Lower leg skin (tissue), 3 donors: Measurements from ENCODE around the gene COG1.

Source experiments
- POLR2A ChIP-seq, 2 donors: fragments of 450-650 bp; IDR thresholded peaks; one replicate each; pipeline ENCODE4 v1.6.1; 2016 to 2017; ENCODE audit warnings: antibody characterized with exemption in 2 of 2, mild to moderate bottlenecking in 1 of 2, moderate library complexity in 1 of 2
- TF ChIP-seq, protein P1 (sequence below), 3 donors: fragments of 450-650 bp; IDR thresholded peaks; one replicate each; pipeline ENCODE4 v1.5.1; 2016; ENCODE audit warnings: antibody characterized with exemption in 3 of 3, mild to moderate bottlenecking in 3 of 3, moderate library complexity in 2 of 3

DNA sequence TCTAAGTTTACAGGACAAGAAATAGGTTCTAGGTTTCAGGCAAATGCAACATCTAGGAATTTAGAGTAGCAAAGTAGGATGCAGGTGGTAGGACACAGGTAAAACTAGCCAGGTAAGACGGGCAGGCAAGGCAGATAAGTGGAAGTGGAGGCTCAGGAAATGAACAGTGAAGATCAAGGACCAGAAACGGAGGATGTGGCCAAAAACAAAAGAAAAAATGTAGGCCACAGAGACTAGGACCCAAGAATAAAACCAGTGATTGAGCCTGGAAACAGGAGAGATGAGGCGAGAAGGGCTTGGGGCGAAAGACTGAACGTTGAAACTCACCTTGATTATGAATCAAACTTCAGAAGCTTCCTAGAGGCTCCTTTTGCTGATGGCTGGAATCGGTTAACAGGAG is 44.9 kb downstream of the COG1 start:
- TF ChIP-seq, protein P1, sequence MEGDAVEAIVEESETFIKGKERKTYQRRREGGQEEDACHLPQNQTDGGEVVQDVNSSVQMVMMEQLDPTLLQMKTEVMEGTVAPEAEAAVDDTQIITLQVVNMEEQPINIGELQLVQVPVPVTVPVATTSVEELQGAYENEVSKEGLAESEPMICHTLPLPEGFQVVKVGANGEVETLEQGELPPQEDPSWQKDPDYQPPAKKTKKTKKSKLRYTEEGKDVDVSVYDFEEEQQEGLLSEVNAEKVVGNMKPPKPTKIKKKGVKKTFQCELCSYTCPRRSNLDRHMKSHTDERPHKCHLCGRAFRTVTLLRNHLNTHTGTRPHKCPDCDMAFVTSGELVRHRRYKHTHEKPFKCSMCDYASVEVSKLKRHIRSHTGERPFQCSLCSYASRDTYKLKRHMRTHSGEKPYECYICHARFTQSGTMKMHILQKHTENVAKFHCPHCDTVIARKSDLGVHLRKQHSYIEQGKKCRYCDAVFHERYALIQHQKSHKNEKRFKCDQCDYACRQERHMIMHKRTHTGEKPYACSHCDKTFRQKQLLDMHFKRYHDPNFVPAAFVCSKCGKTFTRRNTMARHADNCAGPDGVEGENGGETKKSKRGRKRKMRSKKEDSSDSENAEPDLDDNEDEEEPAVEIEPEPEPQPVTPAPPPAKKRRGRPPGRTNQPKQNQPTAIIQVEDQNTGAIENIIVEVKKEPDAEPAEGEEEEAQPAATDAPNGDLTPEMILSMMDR (IDR thresholded peaks at IDR 0.05): no peak
- TF ChIP-seq POLR2A (IDR thresholded peaks at IDR 0.05): no peak
